ENCODE measurements around the gene HNRNPM. TPM values are rescaled to one million over a fixed set of nuclear protein-coding genes. Genes with fewer than 3 reads are reported as not detected.

Gene HNRNPM
- total RNA-seq, 2 donors from 2014 or later, result 99.8 to 136 TPM

DNA sequence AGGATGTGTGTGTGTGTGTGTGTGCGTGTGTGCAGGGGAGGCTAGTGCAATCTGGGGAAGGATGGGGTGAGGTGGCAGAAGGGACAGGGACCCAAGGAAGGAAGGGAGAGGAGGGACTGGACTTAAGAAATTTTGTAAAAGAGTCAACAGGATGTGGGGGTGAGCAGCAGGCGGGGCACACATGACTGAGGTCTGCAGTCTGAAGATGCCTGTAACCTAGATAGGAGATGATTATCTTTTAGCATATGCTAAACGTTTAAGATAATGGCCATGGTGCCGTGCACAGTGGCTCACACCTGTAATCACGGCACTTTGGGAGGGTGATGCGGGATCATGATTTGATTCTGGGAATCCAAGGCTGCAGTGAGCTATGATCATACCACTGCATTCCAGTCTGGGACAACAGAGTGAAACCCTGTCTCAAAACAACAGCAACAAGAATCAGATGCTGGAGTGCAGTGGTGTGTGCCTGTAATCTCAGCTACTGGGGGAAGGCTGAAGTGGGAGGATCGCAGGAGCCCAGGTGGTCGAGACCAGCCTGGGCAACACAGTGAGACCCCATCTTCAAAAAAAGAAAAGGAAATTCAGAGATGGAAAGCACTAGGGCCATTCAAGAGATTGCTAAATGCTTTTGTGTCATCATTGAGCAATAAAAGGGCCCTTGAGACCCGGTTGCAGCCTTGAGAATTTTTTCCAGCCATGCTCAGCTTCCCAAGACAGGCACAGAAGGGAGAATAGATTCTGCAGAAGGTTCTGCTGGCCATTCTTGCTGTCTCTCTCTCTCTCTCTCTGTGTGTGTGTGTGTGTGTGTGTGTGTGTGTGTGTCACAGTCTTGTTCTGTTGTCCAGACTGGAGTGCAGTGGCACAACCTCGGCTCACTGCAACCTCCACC, 73.0 kb downstream of the HNRNPM start:
- intact Hi-C loops (cut with DNase I, micrococcal nuclease), result no loop called here
- ATAC-seq (no peak), DNase-seq (no peak)

DNA sequence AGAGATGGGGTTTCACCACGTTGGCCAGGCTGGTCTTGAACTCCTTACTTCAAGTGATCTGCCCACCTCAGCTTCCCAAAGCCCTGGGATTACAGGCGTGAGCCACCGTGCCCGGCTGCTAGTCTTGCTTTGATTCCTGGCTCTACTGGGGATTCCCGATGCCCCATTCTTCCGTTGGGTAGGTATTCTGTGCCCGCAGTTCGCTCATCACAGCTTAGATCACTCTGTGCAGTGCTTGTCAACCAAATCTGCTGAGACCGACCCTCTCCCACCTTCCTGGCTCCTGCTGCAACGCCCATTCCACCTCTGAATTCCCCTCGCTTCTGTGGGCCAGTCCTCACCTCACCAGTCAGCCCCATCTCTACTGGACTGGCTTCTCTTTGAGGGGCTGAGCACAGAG, 73.8 kb downstream of the HNRNPM start:
- DNase-seq (no peak), ATAC-seq (no peak)
- intact Hi-C loops (cut with DNase I, micrococcal nuclease), result no loop called here

DNA sequence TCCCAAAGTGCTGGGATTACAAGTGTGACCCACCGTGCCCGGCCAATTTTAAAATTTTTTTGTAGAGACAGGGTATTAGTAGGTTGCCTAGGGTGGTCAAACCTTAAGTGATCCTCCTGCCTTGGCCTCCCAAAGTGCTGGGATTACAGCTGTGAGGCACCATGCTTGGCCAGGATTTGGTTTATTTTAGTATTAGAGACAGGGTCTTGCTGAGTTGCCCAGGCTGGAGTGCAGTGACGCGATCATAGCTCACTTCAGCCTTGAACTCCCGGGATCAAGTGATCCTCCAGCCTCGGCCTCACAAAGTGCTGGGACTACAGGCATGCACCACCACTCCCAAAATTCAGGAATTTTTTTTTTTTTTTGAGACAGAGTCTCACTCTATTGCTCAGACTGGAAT, 74.6 kb downstream of the HNRNPM start:
- intact Hi-C loops (cut with DNase I, micrococcal nuclease), result no loop called here
- DNase-seq (no peak), ATAC-seq (no peak)

DNA sequence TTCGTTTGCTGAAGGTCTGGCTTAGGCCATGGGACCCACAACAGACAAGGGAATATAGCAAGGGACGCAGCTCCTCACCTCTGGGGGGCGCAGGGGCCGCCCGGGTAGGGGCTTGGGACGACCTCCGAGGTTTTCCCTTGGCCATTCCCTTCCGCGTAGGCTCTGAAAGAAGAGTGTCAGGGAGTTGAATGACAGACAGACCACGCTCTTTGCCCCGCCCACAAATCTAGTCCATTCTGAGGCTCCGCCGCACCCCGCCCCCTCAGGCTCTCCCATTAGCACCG, 80.6 kb downstream of the HNRNPM start:
- ATAC-seq (no peak), DNase-seq (no peak)
- intact Hi-C loops (cut with DNase I, micrococcal nuclease), result no loop called here

DNA sequence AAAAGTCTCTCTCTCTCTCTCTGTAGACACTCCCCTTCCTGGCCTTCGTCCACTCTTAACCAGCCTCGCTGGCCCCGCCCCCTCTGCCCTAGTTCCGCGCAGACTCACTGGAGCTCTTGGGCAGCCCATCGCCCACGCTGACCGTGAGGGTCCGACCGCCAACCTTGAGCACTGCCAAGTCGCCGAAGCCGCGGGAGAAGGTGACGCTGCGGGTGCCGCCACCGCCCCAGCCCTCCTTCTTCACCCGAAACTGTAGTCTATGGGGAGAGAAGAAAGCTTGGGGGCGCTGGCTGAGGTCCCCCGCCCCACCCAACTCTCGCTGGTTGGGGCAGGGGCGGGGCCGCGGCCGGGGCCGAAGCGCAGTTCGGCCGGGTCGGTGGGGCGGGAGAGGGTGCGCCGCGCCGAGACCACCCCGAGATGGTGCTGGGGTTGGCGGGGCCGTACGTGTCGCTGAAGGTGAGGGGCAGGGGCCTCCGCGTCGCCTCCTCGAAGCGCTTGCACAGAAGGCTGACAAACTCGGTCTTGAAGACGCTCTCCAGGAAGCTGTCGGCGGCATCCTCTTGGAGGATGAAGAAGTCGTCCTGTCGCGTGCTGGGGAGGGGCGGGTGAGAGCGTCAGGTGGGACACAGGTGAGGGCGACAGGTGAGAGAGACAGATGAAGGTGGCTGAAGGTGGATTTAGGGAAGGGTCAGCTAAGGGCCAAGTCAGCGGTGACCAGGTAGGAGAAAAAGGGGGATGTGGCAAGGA, 81.7 kb downstream of the HNRNPM start:
- DNase-seq, result peak; percentile 90 to 96
- intact Hi-C loops (cut with DNase I, micrococcal nuclease), result no loop called here
- ATAC-seq, result peak; percentile 71

DNA sequence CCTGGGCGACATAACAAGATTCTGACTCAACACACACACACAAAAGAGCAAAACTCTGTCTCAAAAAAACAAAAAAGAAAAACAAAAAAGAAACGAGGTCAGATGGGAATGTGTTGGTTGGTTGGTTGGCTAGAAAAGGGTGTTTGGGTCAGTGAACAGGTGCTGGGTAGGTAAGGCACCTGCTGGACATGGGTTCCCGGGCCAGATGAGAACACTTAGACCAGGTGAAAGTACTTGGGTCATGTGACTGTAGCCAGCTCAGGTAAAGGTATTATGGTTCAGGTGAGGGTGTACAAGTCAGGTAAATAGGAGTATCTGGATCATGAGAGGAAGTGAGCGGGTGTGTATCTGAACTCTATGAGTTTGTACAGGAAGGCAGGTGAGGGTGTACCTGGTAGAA, 83.7 kb downstream of the HNRNPM start:
- DNase-seq (no peak), ATAC-seq (no peak)

DNA sequence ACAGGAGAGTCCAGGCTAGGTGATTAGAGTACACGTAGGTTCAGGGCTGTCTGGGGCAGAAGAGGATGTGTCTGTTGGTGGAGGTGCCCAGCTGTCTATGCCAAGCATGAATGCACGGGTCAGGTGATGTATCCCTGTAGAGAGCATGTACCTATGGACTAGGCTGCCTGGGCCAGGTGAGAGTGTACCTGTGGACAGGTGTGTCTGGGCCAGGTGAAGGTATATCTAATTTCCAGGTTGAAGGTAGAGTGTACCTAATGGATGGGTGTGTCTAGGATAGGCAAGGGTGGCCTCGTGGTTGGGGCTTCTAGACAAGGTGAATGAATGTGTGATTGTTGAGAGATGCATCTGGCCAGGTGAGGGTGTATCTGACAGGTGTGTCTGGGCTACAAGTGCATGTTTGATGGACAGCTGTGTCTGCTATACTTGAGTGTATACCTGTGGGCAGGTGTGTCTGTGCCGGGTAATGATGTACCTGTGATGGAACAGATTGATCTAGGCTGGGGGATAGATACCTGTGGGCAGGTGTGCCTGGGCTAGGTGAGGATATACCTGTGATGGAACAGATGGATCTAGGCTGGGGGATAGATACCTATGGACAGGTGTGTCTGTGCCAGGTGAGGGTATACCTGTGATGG, 84.7 kb downstream of the HNRNPM start:
- intact Hi-C loops (cut with DNase I, micrococcal nuclease), result no loop called here
- DNase-seq (no peak), ATAC-seq (no peak)

More for the DNA sequence above, 83.7 kb downstream of the HNRNPM start:
- intact Hi-C loops (cut with DNase I, micrococcal nuclease), result no loop called here

DNA sequence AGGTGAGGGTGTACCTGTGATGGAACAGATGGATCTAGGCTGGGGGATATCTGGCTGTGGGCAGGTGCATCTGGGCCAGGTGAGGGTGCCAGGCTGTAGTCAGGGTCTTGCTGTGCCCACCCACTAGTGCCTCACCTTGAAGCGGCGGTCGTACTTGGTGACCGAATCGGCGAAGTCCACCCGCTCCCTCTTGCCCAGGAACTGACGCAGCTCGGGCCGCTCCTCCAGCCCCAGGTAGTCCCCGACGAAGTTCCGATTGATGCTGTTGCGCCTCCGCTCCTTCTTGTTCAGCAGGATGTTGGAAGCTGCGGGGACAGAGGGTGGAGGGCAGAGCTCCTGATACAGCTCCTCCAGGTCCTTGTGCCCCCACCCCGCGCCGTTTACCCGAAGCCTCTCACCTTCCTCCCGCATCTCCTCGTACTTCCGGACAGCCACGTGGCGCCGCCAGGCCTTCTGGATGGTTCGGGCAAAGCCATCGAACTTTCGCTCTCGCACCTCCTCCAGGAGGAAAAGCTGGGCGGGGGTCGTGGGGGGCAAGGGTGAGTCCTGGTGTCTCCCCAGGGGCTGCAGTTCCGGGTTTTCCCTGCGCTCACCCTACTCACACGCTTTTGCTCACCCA, 85.4 kb downstream of the HNRNPM start:
- DNase-seq (no peak), ATAC-seq (no peak)
- intact Hi-C loops (cut with DNase I, micrococcal nuclease), result no loop called here

DNA sequence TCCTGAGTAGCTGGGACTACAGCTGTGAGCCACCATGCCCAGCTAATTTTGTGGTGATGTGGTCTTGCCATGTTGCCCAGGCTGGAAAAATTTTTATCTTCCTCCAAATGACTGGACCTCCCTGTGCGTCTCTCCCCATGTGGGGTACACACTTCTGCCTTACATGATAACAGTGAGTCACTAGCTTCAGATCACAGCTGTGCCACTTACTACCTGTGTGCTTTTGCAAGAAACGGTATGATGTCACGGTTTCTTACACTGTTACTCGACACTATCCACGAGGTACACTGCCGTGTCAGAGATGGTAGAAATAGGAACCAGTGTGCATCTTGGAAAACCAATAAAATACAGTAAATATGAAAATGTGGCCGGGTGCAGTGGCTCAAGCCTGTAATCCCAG, 86.7 kb downstream of the HNRNPM start:
- ATAC-seq (no peak), DNase-seq (no peak)
- intact Hi-C loops (cut with DNase I, micrococcal nuclease), result no loop called here

DNA sequence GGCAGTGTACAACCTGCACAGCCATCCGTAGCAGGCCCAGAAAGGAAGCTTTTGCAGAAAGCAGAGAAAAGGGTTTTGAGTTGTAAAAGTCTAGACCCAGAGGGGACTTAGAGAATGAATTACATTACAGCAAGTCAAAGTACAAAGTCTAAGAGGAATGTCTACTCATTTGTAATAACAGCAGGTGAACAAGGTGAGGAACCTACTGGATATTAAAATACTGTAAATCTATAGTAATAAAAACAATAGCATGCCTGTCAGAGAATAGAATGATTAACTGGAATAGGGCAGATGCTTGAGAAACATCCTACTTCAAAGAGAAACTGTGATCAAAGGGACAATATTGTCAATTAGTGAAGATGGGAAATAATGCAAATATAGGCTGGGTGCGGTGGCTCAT, 87.5 kb downstream of the HNRNPM start:
- DNase-seq (no peak), ATAC-seq (peak; percentile 63)
- intact Hi-C loops (cut with DNase I, micrococcal nuclease), result no loop called here

DNA sequence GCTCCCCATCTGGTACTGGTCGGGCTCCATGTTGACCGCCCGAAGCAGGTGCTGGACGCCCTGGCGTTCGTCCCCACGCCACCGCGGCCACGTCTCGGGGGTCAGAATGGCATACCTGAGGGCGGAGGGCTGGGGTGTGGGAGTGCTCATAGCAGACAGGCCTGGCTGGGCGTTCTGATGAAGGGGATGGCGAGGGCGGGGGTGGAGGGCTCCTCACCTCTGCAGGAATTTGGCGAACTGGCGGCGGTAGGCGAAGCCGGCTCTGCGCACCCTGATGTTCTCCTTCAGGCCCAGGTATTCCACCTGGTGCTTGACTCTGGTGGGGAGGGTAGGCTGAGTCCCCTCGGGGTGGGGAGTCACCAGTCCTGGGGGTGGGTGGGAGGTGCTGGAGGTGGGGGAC, 91.5 kb downstream of the HNRNPM start:
- no peak for ATAC-seq
- intact Hi-C loops (cut with DNase I, micrococcal nuclease), result no loop called here
- DNase-seq, result no peak

DNA sequence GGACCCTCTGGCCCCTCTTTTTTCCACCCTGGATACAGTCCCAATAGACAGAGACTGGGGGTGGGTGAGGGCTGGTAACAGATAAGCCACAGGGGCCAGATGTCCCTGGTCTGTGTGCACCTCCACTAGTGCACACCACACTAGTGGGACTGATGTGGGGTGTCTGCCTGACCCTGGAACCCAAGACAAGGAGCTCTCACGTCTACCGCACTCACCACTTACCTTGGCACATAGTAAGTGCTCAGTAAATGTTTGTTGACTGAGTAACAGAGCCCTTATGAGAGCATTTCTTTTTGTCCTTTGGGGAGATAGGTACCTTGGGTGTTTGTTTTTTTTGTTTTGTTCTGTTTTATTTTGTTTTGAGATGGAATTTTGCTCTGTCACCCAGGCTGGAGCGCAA, 92.3 kb downstream of the HNRNPM start:
- ATAC-seq, result no peak
- intact Hi-C loops (cut with DNase I, micrococcal nuclease), result no loop called here

More for the DNA sequence above, 92.3 kb downstream of the HNRNPM start:
- no peak for DNase-seq

Other genes starting within 250 kb of the HNRNPM start
- 1 to 10 TPM; 3.8 to 7.3 TPM for gene CERS4, start 235.6 kb upstream of the HNRNPM start, total RNA-seq
- 10 to 100 TPM; 46.0 to 46.2 TPM for gene CD320, start 136.6 kb upstream of the HNRNPM start, total RNA-seq
- gene NDUFA7, start 123.6 kb upstream of the HNRNPM start, total RNA-seq, result 10 to 100 TPM; 49.3 to 59.6 TPM
- gene RPS28, start 123.5 kb upstream of the HNRNPM start, total RNA-seq, result 1,000 to 10,000 TPM; 1,489 to 1,517 TPM
- 1 to 10 TPM; 2.4 to 2.6 TPM for gene KANK3, start 101.7 kb upstream of the HNRNPM start, total RNA-seq
- 1 to 10 TPM; 3.2 TPM for gene ANGPTL4, start 80.8 kb upstream of the HNRNPM start, total RNA-seq
- 100 to 1,000 TPM; 112 to 135 TPM for gene RAB11B, start 54.6 kb upstream of the HNRNPM start, total RNA-seq
- gene MARCHF2, start 31.7 kb upstream of the HNRNPM start, total RNA-seq, result 10 to 100 TPM; 27.2 to 46.6 TPM
- gene PRAM1, start 57.7 kb downstream of the HNRNPM start, total RNA-seq, result under 1 TPM; 0.46 to 0.70 TPM
- 10 to 100 TPM; 22.1 to 22.4 TPM for gene ZNF414, start 69.2 kb downstream of the HNRNPM start, total RNA-seq
- gene MYO1F, start 132.5 kb downstream of the HNRNPM start, total RNA-seq, result 10 to 100 TPM in 1 of 2 donors, 1 to 10 TPM in 1; 5.4 to 12.1 TPM
- gene ADAMTS10, start 165.7 kb downstream of the HNRNPM start, total RNA-seq, result 1 to 10 TPM; 4.2 to 8.9 TPM
- gene NFILZ, start 185.7 kb downstream of the HNRNPM start, total RNA-seq, result not detected

Data from left colon (tissue), 2 donors.